Keratinocyte (primary cell): ENCODE results near the gene UBIAD1. TPM values are rescaled to one million over a fixed set of nuclear protein-coding genes. Genes with fewer than 3 reads are reported as not detected.

Source experiments
- DNase-seq: peaks from one replicate; pipeline ENCODE4 v3.0.0-alpha.2; 2011; ENCODE audit warnings: low read depth, missing footprints, low spot score
- FAIRE-seq: peaks from 2 replicates; lab custom pipeline; 2011; peaks lifted over from hg19 to GRCh38; lab: Jason Lieb, UNC
- H2AFZ ChIP-seq: 2 replicates; pipeline ENCODE4 v1.6.0; 2012; ENCODE audit warnings: low read length, control low read depth, inconsistent platforms; ENCODE audit not compliant: control insufficient read depth
- H3K27ac ChIP-seq: 2 replicates; pipeline ENCODE4 v1.5.1; 2011; ENCODE audit warnings: low read length; ENCODE audit not compliant: control insufficient read depth, insufficient read depth
- H3K27me3 ChIP-seq: 3 replicates; pipeline ENCODE4 v1.6.0; 2011; ENCODE audit warnings: low read length; ENCODE audit not compliant: control insufficient read depth, insufficient read depth; ENCODE audit errors: extremely low read depth
- H3K36me3 ChIP-seq, 2 experiments: 2 replicates in 1 of 2; 3 replicates in 1 of 2; pipeline ENCODE4 v1.5.1; 2011; ENCODE audit warnings: low read length in 2 of 2, mild to moderate bottlenecking in 1 of 2; ENCODE audit not compliant: control insufficient read depth in 2 of 2, insufficient read depth in 2 of 2; ENCODE audit errors: extremely low read depth in 1 of 2
- H3K4me1 ChIP-seq: 3 replicates; pipeline ENCODE4 v1.5.1; 2011; ENCODE audit warnings: low read length; ENCODE audit not compliant: control insufficient read depth, insufficient read depth; ENCODE audit errors: extremely low read depth
- H3K4me2 ChIP-seq: 3 replicates; pipeline ENCODE4 v1.6.0; 2011; ENCODE audit warnings: low read depth, low read length; ENCODE audit not compliant: control insufficient read depth, insufficient read depth; ENCODE audit errors: extremely low read depth
- H3K4me3 ChIP-seq, 3 experiments: fragments of 200-600 bp in 1 of 3; sonication (generic) in 1 of 3; 2 replicates in 2 of 3; 3 replicates in 1 of 3; pipeline ENCODE4 v1.5.1; 2011 to 2016; ENCODE audit warnings: low read length in 3 of 3, mild to moderate bottlenecking in 3 of 3, control low read depth in 2 of 3, inconsistent platforms in 1 of 3, low read depth in 1 of 3, mixed read lengths in 1 of 3, mixed run types in 1 of 3, moderate library complexity in 1 of 3; ENCODE audit not compliant: control insufficient read depth in 2 of 3, insufficient read depth in 2 of 3; ENCODE audit errors: extremely low read depth in 1 of 3
- H3K79me2 ChIP-seq: 2 replicates; pipeline ENCODE4 v1.6.0; 2012; ENCODE audit warnings: low read length; ENCODE audit not compliant: control insufficient read depth, insufficient read depth
- H3K9ac ChIP-seq: 3 replicates; pipeline ENCODE4 v1.6.0; 2011; ENCODE audit warnings: low read length; ENCODE audit not compliant: control insufficient read depth, insufficient read depth; ENCODE audit errors: extremely low read depth
- H3K9me1 ChIP-seq: 3 replicates; pipeline ENCODE4 v1.6.0; 2011; ENCODE audit warnings: low read length; ENCODE audit not compliant: control insufficient read depth, insufficient read depth; ENCODE audit errors: extremely low read depth
- H3K9me3 ChIP-seq: 2 replicates; pipeline ENCODE4 v1.5.1; 2012; ENCODE audit warnings: low read depth, low read length; ENCODE audit not compliant: control insufficient read depth
- H4K20me1 ChIP-seq: 3 replicates; pipeline ENCODE4 v1.6.0; 2011; ENCODE audit warnings: low read length; ENCODE audit not compliant: control insufficient read depth, insufficient read depth; ENCODE audit errors: extremely low read depth
- CTCF ChIP-seq, 3 experiments: IDR thresholded peaks in 1 of 3; conservative IDR thresholded peaks in 1 of 3; optimal IDR thresholded peaks in 1 of 3; 2 replicates in 2 of 3; 3 replicates in 1 of 3; pipeline versions ENCODE3 to v1.5.1; 2011; ENCODE audit warnings: low read length in 3 of 3, mild to moderate bottlenecking in 3 of 3, moderate library complexity in 2 of 3, control low read depth in 1 of 3, inconsistent platforms in 1 of 3; ENCODE audit not compliant: insufficient read depth in 2 of 3; ENCODE audit errors: extremely low read depth in 1 of 3
- EZH2 ChIP-seq: IDR thresholded peaks from one replicate; pipeline ENCODE4 v1.6.1; 2012; ENCODE audit warnings: inconsistent platforms, mild to moderate bottlenecking, low read length, moderate library complexity
- dilution Hi-C: fragments of 300-500 bp; cut with MboI; formaldehyde crosslinking; loops from one replicate; pipeline ENCODE4 v1.7.0; 2020; ENCODE audit warnings: low sequenced_read_pairs; ENCODE audit not compliant: extremely low pct_ligation_motif_present
- polyA plus RNA-seq, 5 experiments: library from polyadenylated mRNA; depleted of rRNA in 3 of 5; stranded (reverse) in 3 of 5; stranded (forward) in 1 of 5; unstranded in 1 of 5; fragments of >200 nt; gene quantifications; 1 replicate in 1 of 5; 2 replicates in 3 of 5; 3 replicates in 1 of 5; pipeline versions ENCODE4 v1.2.1 to v1.2.3, GENCODE V29; 2011 to 2012; ENCODE audit warnings: missing spikeins in 2 of 5, low read depth in 1 of 5, low replicate concordance in 1 of 5

UBIAD1 gene
- polyA plus RNA-seq, 1 donor (not counting 4 experiments of a cell fraction or from before 2014, with no cell fraction given), result 9.9 TPM

DNA sequence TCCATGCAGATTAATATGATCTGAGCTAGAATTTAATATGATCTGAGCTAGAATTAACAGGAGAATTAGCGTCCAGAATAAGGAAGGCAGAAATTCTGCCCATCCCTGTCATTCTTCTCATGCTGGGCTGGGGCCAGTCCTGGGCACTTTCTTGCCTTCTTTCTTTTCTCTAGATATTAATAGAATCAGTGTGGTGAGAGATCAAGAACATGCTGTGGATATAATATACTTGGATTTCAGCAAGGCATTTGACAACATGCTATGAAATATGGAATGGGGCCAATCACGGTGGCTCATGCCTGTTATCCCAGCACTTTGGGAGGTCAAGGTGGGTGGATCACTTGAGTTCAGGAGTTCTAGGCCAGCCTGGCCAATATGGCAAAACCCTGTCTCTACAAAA is 18.1 kb downstream of the UBIAD1 start:
- H3K4me2 ChIP-seq, result no peak overlapping the region
- FAIRE-seq (no peak), DNase-seq (no peak)
- no peak for TF ChIP-seq CTCF (optimal IDR thresholded peaks at IDR 0.05 in 1 of 3, IDR thresholded peaks at IDR 0.05 in 1 of 3, conservative IDR thresholded peaks at IDR 0.05 in 1 of 3; ENCODE audit: extremely low read depth in 1 of 3, insufficient read depth in 2 of 3, low read length in 3 of 3)
- TF ChIP-seq EZH2, result no peak
- H3K9me3 ChIP-seq, result no peaks in the 10 kb centered on the region
- no peaks in the 10 kb centered on the region for H3K4me1 ChIP-seq
- H3K27me3 ChIP-seq, result no peaks in the 10 kb centered on the region
- peaks cover 9 to 10% of the 10 kb centered on the region in 2 experiments for H3K36me3 ChIP-seq
- H3K79me2 ChIP-seq, result no peaks in the 10 kb centered on the region
- no peak overlapping the region for H2AFZ ChIP-seq
- no peak overlapping the region for H3K4me3 ChIP-seq
- no peak overlapping the region for H3K27ac ChIP-seq
- no peak overlapping the region for H3K9ac ChIP-seq
- no peaks in the 10 kb centered on the region for H3K9me1 ChIP-seq
- peaks cover 4% of the 10 kb centered on the region for H4K20me1 ChIP-seq
- dilution Hi-C loops, result no loop called here

GRCh38 chr1:11293856-11294255 is 20.9 kb downstream of the UBIAD1 start:
- Histone ChIP-seq H2AFZ (no peak overlapping the region), H3K9me3 (no peaks in the 10 kb centered on the region), H3K27ac (no peak overlapping the region), H4K20me1 (peaks cover 2% of the 10 kb centered on the region), H3K4me3 (no peak overlapping the region), H3K27me3 (no peaks in the 10 kb centered on the region), H3K9me1 (no peaks in the 10 kb centered on the region), H3K9ac (no peak overlapping the region), H3K4me1 (no peaks in the 10 kb centered on the region), H3K36me3 (peaks cover 3% of the 10 kb centered on the region in 2 experiments), H3K79me2 (no peaks in the 10 kb centered on the region), H3K4me2 (no peak overlapping the region)
- FAIRE-seq (no peak), DNase-seq (no peak)
- TF ChIP-seq CTCF (optimal IDR thresholded peaks at IDR 0.05 in 1 of 3, IDR thresholded peaks at IDR 0.05 in 1 of 3, conservative IDR thresholded peaks at IDR 0.05 in 1 of 3; ENCODE audit: extremely low read depth in 1 of 3, insufficient read depth in 2 of 3, low read length in 3 of 3), result no peak
- no peak for TF ChIP-seq EZH2
- dilution Hi-C loops, result no loop called here
